Measurements from ENCODE around the gene MORN3.

- TF ChIP-seq CTCF (conservative IDR thresholded peaks at IDR 0.05; ENCODE audit: low read length) = no peak
- TF ChIP-seq EZH2phosphoT487 (IDR thresholded peaks at IDR 0.05; ENCODE audit: borderline replicate concordance) = no peak
Measured at GRCh38 chr12:121614872-121615467, 54.5 kb downstream of the MORN3 start.

Measured in Loucy (cell line).